Adipocyte (in vitro differentiated cells): ENCODE measurements around the gene PAPOLG.

Experiments
- DNase-seq: peaks from one replicate; pipeline ENCODE4 v3.0.0-alpha.2; 2015; ENCODE audit warnings: low read depth
- H3K27me3 ChIP-seq: replicated peaks from 2 replicates; pipeline ENCODE4 v1.7.0; 2013; ENCODE audit warnings: mild to moderate bottlenecking, low read length, moderate library complexity; ENCODE audit not compliant: control insufficient read depth, insufficient read depth
- H3K36me3 ChIP-seq: 2 replicates; pipeline ENCODE4 v1.7.0; 2013; ENCODE audit warnings: low read length, mild to moderate bottlenecking, moderate library complexity; ENCODE audit not compliant: control insufficient read depth, insufficient read depth, severe bottlenecking
- H3K4me1 ChIP-seq: 2 replicates; pipeline ENCODE4 v1.7.0; 2013; ENCODE audit warnings: mild to moderate bottlenecking, low read length, moderate library complexity; ENCODE audit not compliant: control insufficient read depth, insufficient read depth
- H3K4me3 ChIP-seq: 2 replicates; pipeline ENCODE4 v1.7.0; 2013; ENCODE audit warnings: mild to moderate bottlenecking, low read length, moderate library complexity
- H3K9ac ChIP-seq: 2 replicates; pipeline ENCODE4 v1.7.0; 2013; ENCODE audit warnings: mild to moderate bottlenecking, low read length, moderate library complexity
- H3K9me3 ChIP-seq: 2 replicates; pipeline ENCODE4 v1.7.0; 2013; ENCODE audit warnings: mild to moderate bottlenecking, low read length, moderate library complexity; ENCODE audit not compliant: control insufficient read depth

Gene PAPOLG

DNA sequence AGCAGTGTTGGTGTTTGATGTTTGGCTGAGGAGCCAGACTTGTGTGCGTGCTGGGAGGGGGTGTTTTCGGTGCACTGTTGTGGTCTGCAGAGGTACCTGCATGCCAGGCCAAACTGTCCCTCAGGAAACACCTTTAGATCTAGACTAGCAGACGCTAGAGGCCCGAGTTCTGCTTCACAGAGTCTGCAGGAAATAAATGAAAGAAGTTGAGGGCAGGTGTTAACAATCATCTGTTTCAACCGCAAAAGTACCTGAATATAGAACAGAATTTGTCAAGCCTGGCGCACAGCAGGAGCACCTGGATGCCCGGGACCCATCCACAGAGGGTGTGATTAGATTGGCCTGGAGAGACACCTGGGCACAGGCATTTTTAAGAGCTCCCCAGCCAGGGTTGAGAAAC lies 84.8 kb downstream of the PAPOLG start:
- Histone ChIP-seq H3K36me3 (no peaks in the 10 kb centered on the region), H3K9ac (no peak overlapping the region), H3K4me3 (no peak overlapping the region), H3K27me3 (peaks cover 16% of the 10 kb centered on the region), H3K4me1 (no peaks in the 10 kb centered on the region), H3K9me3 (peaks cover 4% of the 10 kb centered on the region)
- no peak for DNase-seq

DNA sequence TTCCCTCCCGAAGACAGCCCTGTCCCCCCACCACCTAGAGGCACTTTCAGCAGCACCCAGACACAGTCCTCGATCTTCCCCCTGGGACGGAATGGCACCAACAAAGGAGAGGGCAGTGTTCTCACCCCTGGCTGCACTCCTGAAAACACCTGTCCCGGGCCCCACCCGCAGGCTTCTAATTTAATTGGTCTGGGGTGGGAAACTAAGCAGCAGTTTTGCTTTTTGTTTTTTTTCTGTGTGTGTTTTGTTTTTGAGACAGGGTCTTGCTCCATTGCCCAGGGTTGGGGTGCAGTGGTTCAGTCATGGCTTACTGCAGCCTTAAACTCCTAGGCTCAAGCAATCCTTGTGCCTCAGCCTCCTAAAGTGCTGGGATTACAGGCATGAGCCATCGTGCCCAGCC lies 86.9 kb downstream of the PAPOLG start:
- H3K9ac ChIP-seq: no peak overlapping the region
- no peaks in the 10 kb centered on the region for H3K36me3 ChIP-seq
- H3K9me3 ChIP-seq: peaks cover 4% of the 10 kb centered on the region
- no peaks in the 10 kb centered on the region for H3K4me1 ChIP-seq
- DNase-seq: no peak
- no peak overlapping the region for H3K4me3 ChIP-seq
- H3K27me3 ChIP-seq: no peaks in the 10 kb centered on the region

DNA sequence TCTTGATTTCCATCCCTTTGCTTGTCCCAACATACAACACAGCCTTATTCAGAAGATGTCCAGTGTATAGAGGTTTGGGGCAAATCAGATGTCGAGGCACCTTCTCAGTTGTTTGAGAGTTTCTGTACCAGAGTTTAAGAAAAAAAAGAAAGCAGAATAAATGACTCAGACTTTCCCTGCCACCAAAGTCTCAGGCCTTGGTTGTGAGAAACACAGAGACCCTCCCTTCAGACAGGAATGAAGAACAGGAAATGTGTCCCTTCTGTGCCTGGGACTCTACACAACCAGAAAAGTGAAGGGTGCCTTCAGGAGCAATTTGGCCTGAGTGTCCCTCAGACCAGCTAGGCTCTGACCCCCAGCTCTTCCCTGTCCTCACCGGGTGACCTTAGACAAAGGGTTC lies 88.0 kb downstream of the PAPOLG start:
- DNase-seq: no peak
- no peaks in the 10 kb centered on the region for H3K4me1 ChIP-seq
- no peak overlapping the region for H3K4me3 ChIP-seq
- no peaks in the 10 kb centered on the region for H3K27me3 ChIP-seq
- no peaks in the 10 kb centered on the region for H3K36me3 ChIP-seq
- H3K9ac ChIP-seq: no peak overlapping the region
- H3K9me3 ChIP-seq: peaks cover 4% of the 10 kb centered on the region

- H3K4me3 ChIP-seq: no peak overlapping the region
- DNase-seq: no peak
Measured at GRCh38 chr2:60847854-60848253, 91.8 kb downstream of the PAPOLG start.

More at GRCh38 chr2:60847854-60848253, 91.8 kb downstream of the PAPOLG start:
- Histone ChIP-seq H3K9ac (no peak overlapping the region), H3K4me1 (no peaks in the 10 kb centered on the region), H3K27me3 (no peaks in the 10 kb centered on the region), H3K9me3 (peaks cover 4% of the 10 kb centered on the region), H3K36me3 (no peaks in the 10 kb centered on the region)
